MCF 10A (cell line): ENCODE measurements around the gene S100A2. TPM values are rescaled to one million over a fixed set of nuclear protein-coding genes. Genes with fewer than 3 reads are reported as not detected.

Experiments used
- Bru-seq: library from RNA; stranded (reverse); fragments of 400-500 nt; gene quantifications from one replicate; lab custom pipeline; 2021; lab: Mats Ljungman, UMichigan
- BruChase-seq, 2 experiments: library from RNA; stranded (reverse); fragments of 400-500 nt; gene quantifications; one replicate each; lab custom pipeline; 2021; lab: Mats Ljungman, UMichigan
- BruUV-seq: library from RNA; stranded (reverse); fragments of 400-500 nt; replicated peaks from 2 replicates; lab custom pipeline; 2021; lab: Mats Ljungman, UMichigan
- CTCF ChIA-PET: fragments of 300-600 bp; sonication (Branson Sonifier 250); formaldehyde crosslinking; extraction: SDS; loops from one replicate; lab custom pipeline; 2021; ENCODE audit warnings: antibody characterized with exemption, inconsistent platforms; lab: Yijun Ruan, JAX
- POLR2A ChIA-PET: fragments of 300-600, 350-650 bp; sonication (Branson Sonifier 250); formaldehyde crosslinking; extraction: SDS; loops from one replicate; lab custom pipeline; 2020; ENCODE audit warnings: antibody characterized with exemption, inconsistent platforms; lab: Yijun Ruan, JAX
- DNase-seq: peaks from one replicate; pipeline ENCODE4 v3.0.0-alpha.2; 2018; ENCODE audit not compliant: unreplicated experiment
- H3K27ac Mint-ChIP-seq: one replicate; pipeline ENCODE4 v1.8.0; 2022; ENCODE audit warnings: mild to moderate bottlenecking, low read depth, mixed read lengths; ENCODE audit not compliant: unreplicated experiment
- H3K27me3 Mint-ChIP-seq: one replicate; pipeline ENCODE4 v1.8.0; 2022; ENCODE audit warnings: mixed read lengths; ENCODE audit not compliant: insufficient read depth, unreplicated experiment
- H3K36me3 Mint-ChIP-seq: one replicate; pipeline ENCODE4 v1.8.0; 2022; ENCODE audit warnings: mild to moderate bottlenecking, moderate library complexity, mixed read lengths; ENCODE audit not compliant: insufficient read depth, unreplicated experiment
- H3K4me1 Mint-ChIP-seq: one replicate; pipeline ENCODE4 v1.8.0; 2022; ENCODE audit warnings: mixed read lengths; ENCODE audit not compliant: insufficient read depth, unreplicated experiment
- H3K4me3 Mint-ChIP-seq: one replicate; pipeline ENCODE4 v1.8.0; 2022; ENCODE audit warnings: mild to moderate bottlenecking, moderate library complexity, mixed read lengths; ENCODE audit not compliant: unreplicated experiment
- H3K9me3 Mint-ChIP-seq: one replicate; pipeline ENCODE4 v1.8.0; 2022; ENCODE audit warnings: mixed read lengths; ENCODE audit not compliant: unreplicated experiment
- intact Hi-C: fragments of 100-400 bp; cut with micrococcal nuclease; formaldehyde crosslinking; loops from 2 replicates; pipeline ENCODE4 v1.14.1; 2022
- long read RNA-seq: library from polyadenylated mRNA; stranded (forward); transcript quantifications from one replicate; pipeline ENCODE4 v2.0.0, GENCODE V29; 2022
- total RNA-seq: library from RNA; stranded (reverse); gene quantifications from 2 replicates; pipeline ENCODE4 v1.2.3, GENCODE V29; 2022
- TF ChIP-seq, protein P1 (sequence below): fragments of 200-600 bp; IDR thresholded peaks from one replicate; pipeline ENCODE4 v1.8.0; 2022; ENCODE audit warnings: antibody characterized with exemption, mild to moderate bottlenecking; ENCODE audit not compliant: unreplicated experiment

The S100A2 gene
- total RNA-seq (5,064 and 5,163 TPM in 2 replicates), Bru-seq, nascent RNA (percentile 99 among the genes with signal in this experiment), BruChase-seq, experiment 1, labeled RNA remaining after a 6-hour chase (percentile 99 among the genes with signal in this experiment), BruChase-seq, experiment 2, labeled RNA remaining after a 2-hour chase (percentile 99 among the genes with signal in this experiment)
- long read RNA-seq, transcript S100A2-201 (4 exons, 556 nt): minor isoform, 96 of 2,771 reads
- long read RNA-seq, transcript S100A2-206 (3 exons, 697 nt): minor isoform, 116 of 2,771 reads
- long read RNA-seq, transcript S100A2-205 (2 exons, 752 nt): minor isoform, 582 of 2,771 reads
- long read RNA-seq, transcript S100A2-202 (3 exons, 998 nt): major isoform, 1,940 of 2,771 reads
- long read RNA-seq, partial matches to known transcripts: 24 of 2,771 reads
- long read RNA-seq, other reads (novel, unspliced or antisense): 8 of 2,771 reads

GRCh38 chr1:153565529-153566374 is at the start of gene S100A2:
S100A2 (minus strand) TSS chr1:153565844; CDS start chr1:153563877, 1,967 bp downstream.
- H3K4me1 Mint-ChIP-seq: peaks cover 66% of the 10 kb centered on the region
- intact Hi-C loops: loop anchor here (2.0 kb wide), 1 partner anchor 17 kb away; the partner anchor contains the start of gene S100A3

DNA sequence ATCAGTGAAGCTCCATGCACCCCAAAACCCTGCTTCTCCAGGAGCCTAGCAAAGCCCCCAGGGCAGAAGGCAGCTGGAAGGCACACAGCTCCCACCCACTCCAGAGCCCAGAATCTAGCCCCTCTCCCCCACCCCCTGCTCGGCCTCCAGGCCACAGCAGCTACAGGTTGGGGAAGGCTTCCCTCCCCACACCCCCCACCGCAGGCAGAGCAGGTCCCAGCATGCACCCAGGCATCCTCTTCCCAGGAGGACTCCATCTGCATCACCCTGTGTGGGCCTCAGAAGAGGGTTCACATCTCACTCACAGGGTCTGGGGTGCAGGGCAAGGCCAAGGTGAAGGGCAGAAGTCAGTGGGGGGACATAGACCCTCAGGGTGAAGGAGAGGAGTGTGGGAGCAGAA is 49.8 kb upstream of the S100A2 start:
- POLR2A ChIA-PET: interaction anchor here (0.8 to 46.1 kb wide), 22 partner anchors 0 to 661 kb away, joined by 3 to 1272 read pairs (median 7); partner anchors contain the start of genes CHTOP, ILF2, JTB and RPS27
- intact Hi-C loops: loop anchor here (5.0 kb wide), 1 partner anchor 372 kb away; the partner anchor contains the start of gene RAB13
- TF ChIP-seq, protein P1, sequence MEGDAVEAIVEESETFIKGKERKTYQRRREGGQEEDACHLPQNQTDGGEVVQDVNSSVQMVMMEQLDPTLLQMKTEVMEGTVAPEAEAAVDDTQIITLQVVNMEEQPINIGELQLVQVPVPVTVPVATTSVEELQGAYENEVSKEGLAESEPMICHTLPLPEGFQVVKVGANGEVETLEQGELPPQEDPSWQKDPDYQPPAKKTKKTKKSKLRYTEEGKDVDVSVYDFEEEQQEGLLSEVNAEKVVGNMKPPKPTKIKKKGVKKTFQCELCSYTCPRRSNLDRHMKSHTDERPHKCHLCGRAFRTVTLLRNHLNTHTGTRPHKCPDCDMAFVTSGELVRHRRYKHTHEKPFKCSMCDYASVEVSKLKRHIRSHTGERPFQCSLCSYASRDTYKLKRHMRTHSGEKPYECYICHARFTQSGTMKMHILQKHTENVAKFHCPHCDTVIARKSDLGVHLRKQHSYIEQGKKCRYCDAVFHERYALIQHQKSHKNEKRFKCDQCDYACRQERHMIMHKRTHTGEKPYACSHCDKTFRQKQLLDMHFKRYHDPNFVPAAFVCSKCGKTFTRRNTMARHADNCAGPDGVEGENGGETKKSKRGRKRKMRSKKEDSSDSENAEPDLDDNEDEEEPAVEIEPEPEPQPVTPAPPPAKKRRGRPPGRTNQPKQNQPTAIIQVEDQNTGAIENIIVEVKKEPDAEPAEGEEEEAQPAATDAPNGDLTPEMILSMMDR: no peak
- no TSS peak for BruUV-seq
- Mint-ChIP-seq H3K9me3 (no peaks in the 10 kb centered on the region), H3K27ac (peak overlapping the region; percentile 76), H3K4me1 (peaks cover 59% of the 10 kb centered on the region), H3K36me3 (peaks cover 33% of the 10 kb centered on the region), H3K4me3 (peak overlapping the region; percentile 90), H3K27me3 (no peaks in the 10 kb centered on the region)
- CTCF ChIA-PET: interaction anchor here (0.6 to 11.8 kb wide), 20 partner anchors 8 to 371 kb away, joined by 3 to 214 read pairs (median 4); partner anchors contain the start of genes RAB13, S100A1, S100A13 and S100A6
- peak; percentile 54 for DNase-seq

More at GRCh38 chr1:153565529-153566374, at the start of gene S100A2:
- no peaks in the 10 kb centered on the region for H3K27me3 Mint-ChIP-seq
- ChIA-PET POLR2A (interaction anchor here (0.6 to 24.9 kb wide), 40 partner anchors 8 to 1572 kb away, joined by 3 to 2106 read pairs (median 5); partner anchors contain the start of genes CHTOP, CREB3L4, ILF2 and JTB), CTCF (interaction anchor here (0.7 to 11.5 kb wide), 15 partner anchors 13 to 381 kb away, joined by 3 to 221 read pairs (median 5); partner anchors contain the start of genes DENND4B, S100A13, S100A14 and S100A16)
- TF ChIP-seq, protein P1: no peak
- H3K27ac Mint-ChIP-seq: peak within 1 kb of the TSS; percentile 92
- H3K36me3 Mint-ChIP-seq: peaks cover 35% of the 10 kb centered on the region
- no TSS peak for BruUV-seq
- peak; percentile 99 for DNase-seq
- H3K9me3 Mint-ChIP-seq: no peaks in the 10 kb centered on the region
- peak within 1 kb of the TSS; percentile 67 for H3K4me3 Mint-ChIP-seq

- H3K4me3 Mint-ChIP-seq: peak overlapping the region; percentile 90
- ChIA-PET CTCF (interaction anchor here (0.7 to 11.8 kb wide), 15 partner anchors 7 to 371 kb away, joined by 3 to 214 read pairs (median 5); partner anchors contain the start of genes RAB13, S100A1 and S100A13), POLR2A (interaction anchor here (0.7 to 46.1 kb wide), 23 partner anchors 1 to 660 kb away, joined by 3 to 1272 read pairs (median 6); partner anchors contain the start of genes CHTOP, ILF2, RAB13 and S100A1)
- H3K27me3 Mint-ChIP-seq: no peaks in the 10 kb centered on the region
- intact Hi-C loops: loop anchor here (5.0 kb wide), 1 partner anchor 372 kb away; the partner anchor contains the start of gene RAB13
- DNase-seq: no peak
- peaks cover 64% of the 10 kb centered on the region for H3K4me1 Mint-ChIP-seq
- TF ChIP-seq, protein P1: no peak
- peaks cover 32% of the 10 kb centered on the region for H3K36me3 Mint-ChIP-seq
- H3K27ac Mint-ChIP-seq: peak overlapping the region; percentile 94
- no peaks in the 10 kb centered on the region for H3K9me3 Mint-ChIP-seq
- no TSS peak for BruUV-seq
Observed at GRCh38 chr1:153614906-153615305, 49.3 kb upstream of the S100A2 start.
